GM12878 (cell line): Measurements from ENCODE around the gene ZSCAN9.

Source experiments
- CTCF ChIP-seq, 3 experiments: IDR thresholded peaks in 2 of 3; conservative IDR thresholded peaks in 1 of 3; 2 replicates each; pipeline ENCODE4 v1.5.1; 2011; ENCODE audit warnings: low read depth in 3 of 3, low read length in 3 of 3, mild to moderate bottlenecking in 3 of 3, control low read depth in 2 of 3, moderate library complexity in 2 of 3, inconsistent platforms in 1 of 3, mixed read lengths in 1 of 3; ENCODE audit not compliant: control insufficient read depth in 2 of 3, insufficient read depth in 1 of 3; ENCODE audit errors: extremely low read depth in 1 of 3
- EP300 ChIP-seq, 2 experiments: fragments of 150-350 bp in 1 of 2; IDR thresholded peaks; 2 replicates each; pipeline ENCODE4 v1.6.1; 2011 to 2012; ENCODE audit warnings: low read depth in 2 of 2, low read length in 2 of 2, borderline replicate concordance in 1 of 2, improper control_type of control experiment in 1 of 2, inconsistent platforms in 1 of 2; ENCODE audit not compliant: control insufficient read depth in 1 of 2
- HDAC2 ChIP-seq: fragments of 200-600 bp; sonication (generic); IDR thresholded peaks from 2 replicates; pipeline ENCODE4 v1.6.1; 2017
- ZNF274 ChIP-seq: IDR thresholded peaks from one replicate; pipeline ENCODE4 v1.8.0; 2011; ENCODE audit not compliant: insufficient read length, insufficient read depth
- ZZZ3 ChIP-seq: IDR thresholded peaks from 2 replicates; pipeline ENCODE4 v1.6.1; 2011; ENCODE audit warnings: low read depth; ENCODE audit not compliant: control insufficient read depth, insufficient read length

GRCh38 chr6:28250747-28251146 lies 25.7 kb downstream of the ZSCAN9 start:
- no peak for TF ChIP-seq ZNF274
- TF ChIP-seq CTCF (IDR thresholded peaks at IDR 0.05 in 2 of 3, conservative IDR thresholded peaks at IDR 0.05 in 1 of 3; ENCODE audit: control insufficient read depth in 2 of 3, extremely low read depth in 1 of 3, insufficient read depth in 1 of 3, low read depth in 3 of 3, low read length in 3 of 3) = no peak
- no peak for TF ChIP-seq EP300 (IDR thresholded peaks at IDR 0.05; ENCODE audit: borderline replicate concordance in 1 of 2, control insufficient read depth in 1 of 2, low read depth in 2 of 2, low read length in 2 of 2)
- TF ChIP-seq ZZZ3 = no peak
- no peak for TF ChIP-seq HDAC2
